GM19395 (cell line): ENCODE data around the gene LRP6.
"Not testable (repeated sequence)": the region's sequence is repeated elsewhere in the genome, so short reads cannot be mapped to it uniquely, and the experiment has no call there.

Experiments used
- ATAC-seq: cut with Tn5 transposase; IDR thresholded peaks from one replicate; pipeline ENCODE4 v1.9.1; 2021; ENCODE audit warnings: mild to moderate bottlenecking, moderate library complexity; ENCODE audit not compliant: unreplicated experiment

LRP6 gene

DNA sequence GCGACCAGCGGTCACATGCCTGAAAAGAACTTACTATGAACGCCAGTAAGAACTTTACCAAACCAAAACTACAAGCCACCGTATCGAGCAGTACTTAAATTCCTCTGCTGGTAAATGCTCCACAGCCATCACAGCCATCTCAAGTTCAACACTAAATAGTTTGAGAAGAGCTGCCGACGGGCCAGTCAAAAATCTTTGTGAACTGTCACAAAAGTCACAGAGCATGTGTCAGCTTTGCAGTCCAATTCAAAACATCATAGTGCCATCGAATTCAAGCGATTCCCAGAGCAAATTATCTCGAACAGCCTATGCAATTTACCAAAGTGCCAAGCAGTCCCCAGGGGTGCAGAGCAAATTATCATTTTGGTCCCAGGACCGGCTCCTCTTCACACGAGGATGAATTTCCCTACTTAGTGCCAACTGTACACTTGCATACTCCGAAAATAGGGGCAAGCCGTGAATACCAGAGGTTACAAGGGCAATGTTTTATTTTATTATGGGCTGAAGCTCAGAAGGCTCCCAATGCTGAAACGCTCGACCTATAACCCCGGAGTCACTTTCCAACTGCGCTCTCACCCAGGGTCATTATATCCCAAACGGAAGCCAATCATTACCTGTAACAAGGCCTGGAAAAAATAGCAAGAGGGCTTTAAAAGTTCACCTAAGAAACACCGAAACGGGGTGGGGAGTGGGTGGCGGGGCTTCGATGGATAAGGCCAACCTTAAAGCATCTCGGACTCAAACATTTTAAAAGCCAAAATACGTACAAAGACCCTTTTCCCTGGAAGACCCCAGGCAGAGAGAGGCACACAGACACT, 1.1 kb downstream of the LRP6 start:
- no peak for ATAC-seq

DNA sequence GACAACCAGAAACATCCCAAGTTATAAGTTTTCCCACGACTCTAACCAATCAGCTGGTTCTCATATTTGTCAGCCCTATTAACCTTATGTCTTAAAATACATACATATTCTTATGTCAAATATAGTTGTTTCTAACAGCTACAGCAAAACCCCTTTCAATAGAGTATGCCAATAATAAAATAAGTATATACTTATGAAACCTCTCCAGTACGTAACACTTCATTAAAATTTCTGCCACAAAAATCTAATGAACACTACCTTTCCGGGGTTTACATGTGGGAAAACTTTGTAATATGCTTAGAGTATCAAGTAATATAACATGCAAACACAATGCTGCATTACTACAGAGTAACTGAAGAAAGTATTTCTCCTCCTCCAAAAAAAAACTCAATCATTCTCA, 1.8 kb downstream of the LRP6 start:
- no peak for ATAC-seq

DNA sequence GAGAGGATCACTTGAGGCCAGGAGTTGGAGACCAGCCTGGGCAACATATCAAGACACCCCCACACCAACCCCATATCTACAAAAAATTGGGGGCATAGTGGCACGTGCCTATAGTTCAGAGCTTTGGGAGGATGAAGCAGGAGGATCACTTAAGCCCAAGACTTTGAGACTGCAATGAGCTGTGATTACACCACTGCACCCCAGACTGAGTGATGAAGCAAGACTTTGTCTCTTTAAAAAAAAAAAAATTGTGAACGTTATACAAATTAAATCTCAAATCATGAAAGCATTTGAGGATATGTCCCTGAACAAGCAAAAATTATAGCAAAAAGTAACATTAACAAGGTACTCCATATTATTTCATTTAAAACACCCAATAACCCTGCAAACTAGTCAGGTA, 2.9 kb downstream of the LRP6 start:
- ATAC-seq, result no peak

DNA sequence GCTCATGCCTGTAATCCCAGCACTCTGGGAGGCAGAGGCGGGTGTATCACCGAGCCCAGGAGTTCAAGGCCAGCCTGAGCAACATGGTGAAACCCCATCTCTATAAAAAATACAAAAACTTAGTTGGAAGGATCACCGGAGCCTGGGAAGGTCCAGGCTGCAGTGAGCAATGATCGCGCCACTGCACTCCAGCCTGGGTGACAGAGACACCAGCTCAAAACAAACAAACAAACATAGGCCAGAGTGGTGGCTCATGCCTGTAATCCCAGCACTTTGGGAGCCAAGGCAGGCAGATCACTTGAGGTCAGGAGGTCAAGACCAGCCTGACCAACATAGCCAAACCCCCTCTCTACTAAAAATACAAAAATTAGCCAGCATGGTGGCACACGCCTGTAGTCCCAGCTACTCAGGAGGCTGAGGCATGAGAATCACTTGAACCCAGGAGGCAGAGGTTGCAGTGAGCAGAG, 10.5 kb downstream of the LRP6 start:
- ATAC-seq, result not testable (repeated sequence)

DNA sequence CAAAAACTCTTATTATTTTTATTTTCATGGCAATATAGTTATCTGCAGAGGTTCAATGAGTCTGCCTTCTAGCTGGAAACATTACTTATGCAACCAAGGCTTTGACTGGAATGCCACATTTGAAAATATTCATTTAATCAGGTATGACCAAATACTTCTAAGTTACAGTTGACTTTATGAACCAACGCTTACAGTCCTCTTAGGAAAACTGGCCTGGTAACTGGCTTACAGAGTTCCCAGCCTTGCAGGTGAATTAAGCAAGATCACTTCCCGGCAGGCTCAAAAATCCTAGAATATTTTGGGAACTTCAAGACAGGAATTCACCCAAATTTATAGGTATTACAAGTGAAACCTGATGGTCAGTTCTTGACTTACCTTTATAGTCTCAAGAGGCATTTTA, 12.3 kb downstream of the LRP6 start:
- ATAC-seq, result no peak

DNA sequence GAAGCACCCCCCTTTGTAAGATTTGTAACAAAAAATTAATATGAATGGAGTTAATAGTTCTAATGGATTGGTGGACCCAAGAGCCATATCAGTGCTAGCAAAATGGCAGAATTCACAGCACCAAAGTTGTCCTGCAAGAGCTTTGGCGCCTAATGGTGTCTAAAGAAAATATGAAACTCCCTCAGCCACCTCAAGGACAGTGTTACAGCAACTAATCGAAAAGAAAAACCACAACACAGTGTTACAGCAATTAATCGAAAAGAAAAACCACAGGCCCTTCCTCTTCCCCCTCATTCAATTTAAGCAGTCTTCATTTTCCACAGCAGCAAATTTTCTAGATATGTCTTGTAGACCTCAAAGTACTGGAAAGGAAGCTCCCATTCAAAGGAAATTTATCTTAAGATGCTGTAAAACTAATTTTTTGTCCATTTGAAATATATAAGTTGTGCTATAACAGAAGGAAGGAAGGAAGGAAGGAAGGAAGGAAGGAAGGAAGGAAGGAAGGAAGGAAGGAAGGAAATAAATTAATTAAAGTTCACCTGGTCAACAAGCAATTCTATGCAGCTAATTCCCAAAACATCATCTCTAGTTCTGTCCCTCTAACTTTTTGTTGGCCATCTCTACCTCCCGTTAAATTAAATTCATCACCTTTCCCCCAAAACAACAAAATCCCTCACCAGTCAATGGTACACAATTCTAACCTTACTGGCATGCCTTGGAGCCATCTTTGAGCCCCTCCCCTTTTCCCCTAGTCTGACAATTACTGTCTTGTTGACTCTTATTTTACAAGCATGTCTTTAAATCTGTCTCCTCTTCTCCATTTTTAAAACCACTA, 17.4 kb downstream of the LRP6 start:
- ATAC-seq, result no peak

DNA sequence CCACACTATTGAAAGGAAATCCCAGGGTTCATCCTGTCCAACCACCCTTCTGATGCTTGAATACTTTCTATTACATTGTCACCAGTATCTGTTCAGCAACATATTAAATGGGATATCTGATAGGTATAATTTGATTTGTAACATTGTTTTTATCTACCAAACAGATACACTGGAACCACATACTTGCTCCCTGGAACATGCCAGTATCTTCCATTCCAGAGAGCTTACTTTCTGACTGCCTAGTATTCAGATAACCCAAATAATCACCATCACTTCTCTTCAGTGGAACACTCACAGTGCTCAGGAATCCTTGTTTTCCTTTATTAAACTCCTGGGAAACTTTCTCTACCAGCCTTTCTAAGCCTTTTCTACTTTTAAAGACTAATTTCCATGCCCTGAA, 19.3 kb downstream of the LRP6 start:
- ATAC-seq, result no peak

DNA sequence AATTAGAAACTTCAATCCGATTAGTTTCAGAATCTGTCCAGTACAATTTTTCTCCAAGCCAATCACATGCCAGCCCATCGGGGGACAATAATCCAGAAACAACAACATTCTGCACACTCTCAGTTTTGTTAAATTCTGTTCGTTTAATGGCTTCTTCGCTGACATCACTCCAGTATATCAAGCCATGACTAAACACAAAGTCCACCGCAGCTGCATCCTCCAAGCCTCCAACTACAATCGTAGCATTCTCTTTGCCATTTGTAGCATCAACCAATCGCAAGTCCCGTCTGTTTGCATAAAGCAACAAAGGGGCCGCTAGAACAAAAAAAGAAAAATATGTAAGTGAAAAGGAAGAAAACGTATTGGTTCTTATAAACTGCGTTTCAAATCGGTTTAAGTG, 22.5 kb downstream of the LRP6 start:
- no peak for ATAC-seq

DNA sequence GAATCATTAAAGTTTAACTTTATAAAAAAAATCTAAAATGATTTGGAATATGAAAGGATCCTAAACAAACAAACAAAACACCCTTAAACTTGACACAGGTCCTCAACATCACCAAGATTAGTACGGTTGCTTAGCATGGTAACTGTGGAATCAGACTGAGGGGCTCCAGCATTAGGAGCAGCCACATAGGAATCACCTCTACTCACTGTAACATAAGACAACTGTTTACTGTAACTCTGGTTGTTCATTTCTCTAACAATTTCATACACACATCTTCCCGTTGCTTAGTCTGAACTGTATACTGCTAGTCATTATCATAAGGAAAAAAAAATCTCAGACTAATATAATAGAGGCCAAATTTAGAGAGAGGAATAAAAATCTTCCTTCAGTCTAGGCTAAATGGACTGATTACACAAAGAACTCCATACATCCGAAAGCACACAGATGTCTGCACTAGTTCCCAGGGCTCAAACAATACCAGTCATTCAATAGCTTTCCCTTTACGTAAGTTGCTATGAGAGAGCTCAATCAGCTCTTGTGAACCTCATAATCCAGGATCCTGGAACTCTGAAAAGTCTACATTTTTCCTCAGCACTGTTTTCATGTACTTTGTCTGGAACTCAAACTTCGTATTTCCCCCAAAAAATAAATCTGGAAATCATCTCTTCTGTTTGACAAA, 26.0 kb downstream of the LRP6 start:
- no peak for ATAC-seq

DNA sequence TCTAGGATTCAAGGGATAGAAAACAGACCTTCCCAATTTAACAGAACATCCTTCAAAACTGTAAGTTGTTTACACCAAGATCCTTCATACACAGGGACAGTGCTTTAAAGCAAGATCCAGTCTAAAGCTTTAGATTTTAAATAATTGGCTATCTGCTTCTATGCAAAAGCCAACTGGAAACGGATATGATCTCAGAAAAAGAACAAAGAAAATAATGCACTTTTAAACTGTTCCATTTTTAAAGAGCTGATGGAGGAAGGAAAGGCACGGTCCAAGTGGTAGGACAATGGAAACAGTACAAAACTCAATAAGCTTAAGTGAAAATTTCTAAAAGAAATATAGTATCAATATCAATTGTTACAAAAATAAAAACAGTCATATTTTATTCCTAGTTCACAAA, 27.7 kb downstream of the LRP6 start:
- no peak for ATAC-seq

DNA sequence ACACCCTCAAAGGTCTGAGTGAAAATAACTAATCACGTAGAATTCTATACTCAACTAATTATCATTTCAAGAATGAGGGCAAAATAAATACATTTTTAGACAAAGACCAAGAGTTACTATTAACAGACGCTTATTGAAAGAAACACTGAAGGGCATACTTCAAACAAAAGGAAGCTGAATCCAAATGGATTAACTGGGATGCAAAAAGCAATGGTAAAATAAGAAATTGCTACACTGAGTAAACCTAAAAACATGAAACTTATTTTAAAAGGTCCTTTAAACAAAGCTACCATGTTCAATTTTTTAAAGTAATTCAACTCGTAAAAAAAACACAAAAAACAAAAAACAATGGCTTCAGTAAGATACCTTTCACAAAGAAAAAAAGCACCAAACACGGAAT, 28.2 kb downstream of the LRP6 start:
- ATAC-seq, result no peak

DNA sequence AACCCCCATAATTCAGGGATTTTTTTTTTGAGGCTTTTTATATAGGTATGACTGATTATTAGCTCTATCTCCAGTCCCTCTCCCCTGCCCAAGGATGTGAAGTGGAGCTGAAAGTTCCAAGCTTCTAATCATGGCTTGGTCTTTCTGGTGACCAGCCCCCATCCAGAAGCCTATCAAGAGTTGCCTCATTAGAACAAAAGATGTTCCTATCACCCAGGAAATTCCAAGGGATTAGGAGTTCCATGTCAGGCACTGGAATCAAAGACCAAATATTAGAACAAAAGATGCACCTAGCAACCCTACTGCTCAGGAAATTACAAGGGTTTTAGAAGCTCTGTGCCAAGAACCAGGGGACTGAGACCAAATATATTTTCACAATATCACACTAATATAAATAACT, 29.9 kb downstream of the LRP6 start:
- ATAC-seq, result no peak

DNA sequence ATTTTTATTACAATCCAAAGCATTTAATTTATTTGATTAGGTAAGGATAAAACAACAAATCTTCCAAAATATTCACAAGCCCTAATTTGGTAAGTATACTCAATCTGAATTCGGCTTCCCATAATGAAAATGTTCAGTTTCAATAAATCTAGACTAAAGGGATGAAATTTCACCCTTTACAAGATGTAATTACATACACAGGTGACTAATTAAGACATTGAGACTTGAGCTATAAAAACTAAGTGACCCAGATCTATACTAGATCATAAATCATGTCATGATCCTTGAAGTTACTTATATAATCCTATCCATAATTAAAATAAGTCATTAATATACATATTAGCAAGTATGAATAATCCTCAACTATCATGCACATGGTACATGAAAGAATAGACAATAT, 36.6 kb downstream of the LRP6 start:
- ATAC-seq, result no peak

DNA sequence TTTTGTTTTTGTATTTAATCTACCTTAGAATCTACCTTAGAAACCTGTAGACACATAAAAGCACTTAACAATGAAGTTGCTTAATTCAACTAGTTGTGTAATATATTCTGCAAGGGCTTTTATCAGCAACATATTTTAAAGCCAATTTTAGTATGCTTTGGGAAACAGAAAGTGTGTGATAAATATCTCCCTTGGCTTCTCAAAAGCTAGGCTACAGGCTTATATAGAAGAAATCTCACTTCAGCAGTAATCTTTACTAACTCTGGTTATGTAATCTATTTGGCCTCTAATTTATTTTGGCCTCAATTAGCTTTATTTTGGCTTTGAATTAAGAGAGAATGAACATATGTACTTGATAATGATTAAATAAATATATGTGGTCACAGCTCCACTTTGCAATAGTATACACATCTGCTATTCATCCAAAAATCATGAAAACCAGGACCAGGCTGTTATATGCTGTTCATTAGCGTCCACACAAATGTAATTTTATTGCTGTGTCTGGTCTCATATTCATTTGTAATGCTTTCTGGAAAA, 37.2 kb downstream of the LRP6 start:
- no peak for ATAC-seq

DNA sequence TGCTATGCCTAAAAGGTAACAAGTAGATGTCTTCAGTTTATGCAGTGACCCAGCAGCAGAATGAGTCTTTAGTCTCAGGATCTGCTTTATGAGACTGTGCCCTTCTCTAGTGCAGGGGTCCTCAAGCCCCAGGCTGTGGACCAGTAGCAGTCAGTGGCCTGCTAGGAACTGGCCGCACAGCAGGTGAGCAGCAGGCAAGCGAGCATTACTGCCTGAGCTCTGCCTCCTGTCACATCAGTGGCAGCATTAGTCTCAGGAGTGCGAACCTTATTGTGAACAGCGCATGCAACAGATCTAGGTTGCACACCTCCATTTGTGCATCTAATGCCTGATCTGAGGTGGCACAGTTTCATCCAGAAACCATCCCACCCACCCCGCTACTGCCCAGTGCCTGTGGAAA, 38.4 kb downstream of the LRP6 start:
- no peak for ATAC-seq

DNA sequence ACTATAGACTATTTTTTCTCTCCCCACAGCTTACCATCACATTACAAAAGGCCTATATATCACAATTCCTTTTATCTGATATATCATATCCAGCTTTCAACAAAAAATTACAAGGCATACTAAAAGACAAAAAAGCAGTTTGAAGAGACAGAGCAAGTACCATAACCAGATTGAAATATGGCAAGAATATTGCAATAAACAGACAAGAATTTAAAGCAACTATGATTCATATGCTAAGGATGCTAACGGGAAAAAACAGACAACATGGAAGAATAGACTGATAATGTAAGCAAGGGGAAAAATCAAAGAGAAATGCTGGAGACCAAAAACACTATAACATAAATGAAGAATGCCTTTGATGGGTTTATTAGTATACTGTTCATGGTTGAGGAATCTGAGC, 40.7 kb downstream of the LRP6 start:
- no peak for ATAC-seq

DNA sequence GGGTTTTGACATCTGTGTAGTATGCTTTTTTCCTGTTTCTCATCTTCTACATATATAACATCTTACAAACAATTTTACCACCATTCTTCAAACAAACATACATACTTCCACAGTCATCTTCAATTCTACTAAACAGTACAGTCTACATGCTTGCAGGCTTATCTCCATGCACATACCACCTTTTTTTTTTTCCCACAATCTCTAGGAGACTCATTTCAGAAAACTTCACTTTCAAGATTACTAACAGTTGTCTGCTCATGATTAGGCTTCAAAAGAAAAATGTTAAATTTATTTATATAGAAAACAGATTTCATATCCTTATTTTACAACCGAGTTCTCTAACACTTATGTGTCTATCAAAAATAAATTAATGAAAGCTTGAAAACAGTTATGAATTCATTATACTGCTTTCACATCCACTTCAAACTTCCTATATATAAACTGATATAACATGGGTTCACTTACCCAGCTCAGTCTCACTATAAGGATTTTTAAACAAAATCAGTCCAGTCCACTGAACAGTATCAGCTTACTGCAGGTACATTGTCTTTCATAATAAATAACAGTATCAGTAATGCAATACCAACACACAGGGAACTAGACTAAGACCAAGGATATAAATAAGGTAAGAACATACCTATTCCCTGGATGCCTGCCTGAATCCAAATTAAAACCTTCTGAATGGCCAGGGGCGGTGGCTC, 42.5 kb downstream of the LRP6 start:
- ATAC-seq, result no peak

DNA sequence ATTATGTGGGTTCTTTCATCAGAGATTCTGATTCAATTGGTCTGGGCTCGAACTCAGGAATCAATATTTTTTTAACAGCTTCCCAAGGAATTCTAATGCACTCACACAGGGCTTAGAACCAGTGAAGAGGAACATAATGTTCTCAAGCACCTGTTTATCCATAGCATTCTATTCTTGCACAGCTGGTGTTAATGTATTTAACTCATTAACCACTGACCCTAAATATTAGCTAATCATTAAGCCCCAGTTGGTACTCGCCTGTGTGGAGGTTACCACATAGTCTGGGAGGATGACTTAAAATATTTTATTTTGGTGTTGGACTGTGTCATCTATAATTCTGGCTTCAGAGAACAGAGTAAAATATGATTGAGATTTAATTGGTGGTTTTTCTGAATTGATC, 45.3 kb downstream of the LRP6 start:
- ATAC-seq, result no peak

DNA sequence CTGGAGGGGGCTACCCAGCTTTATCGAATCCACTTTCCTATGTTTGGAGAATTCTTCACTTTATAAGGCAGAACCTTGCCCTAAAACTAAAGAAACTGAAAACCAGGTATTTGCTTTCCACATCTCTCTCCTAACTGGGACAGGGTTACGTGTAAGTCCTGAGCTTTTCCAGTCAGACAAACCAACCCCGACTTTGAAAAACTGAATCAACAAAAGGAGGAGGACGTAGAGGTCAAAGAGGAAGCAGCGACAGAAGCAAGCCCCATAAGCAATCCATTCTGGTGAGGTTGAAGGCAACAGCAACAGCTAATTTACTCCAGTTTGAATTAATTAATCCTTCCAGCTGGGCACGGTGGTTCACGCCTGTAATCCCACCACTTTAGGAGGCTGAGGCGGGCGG, 47.2 kb downstream of the LRP6 start:
- no peak for ATAC-seq

DNA sequence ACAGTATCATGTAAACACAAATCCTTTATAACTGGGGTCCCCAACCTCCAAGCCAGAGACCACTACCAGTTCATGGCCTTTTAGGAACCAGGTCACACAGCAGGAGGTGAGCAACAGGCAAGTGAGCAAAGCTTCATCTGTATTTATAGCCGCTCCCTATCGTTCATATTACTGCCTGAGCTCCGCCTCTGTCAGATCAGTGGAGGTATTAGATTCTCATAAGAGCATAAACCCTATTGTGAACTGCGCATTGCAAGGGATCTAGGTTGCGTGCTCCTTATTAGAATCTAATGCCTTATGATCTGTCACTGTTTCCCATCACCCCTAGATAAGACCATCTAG, 49.9 kb downstream of the LRP6 start:
- no peak for ATAC-seq
